GM21360 (cell line): Measurements from ENCODE around the gene SEPSECS.

Source experiments
- ATAC-seq: cut with Tn5 transposase; IDR thresholded peaks from one replicate; pipeline ENCODE4 v1.9.1; 2021; ENCODE audit warnings: mild to moderate bottlenecking, moderate library complexity; ENCODE audit not compliant: unreplicated experiment

Gene SEPSECS

DNA sequence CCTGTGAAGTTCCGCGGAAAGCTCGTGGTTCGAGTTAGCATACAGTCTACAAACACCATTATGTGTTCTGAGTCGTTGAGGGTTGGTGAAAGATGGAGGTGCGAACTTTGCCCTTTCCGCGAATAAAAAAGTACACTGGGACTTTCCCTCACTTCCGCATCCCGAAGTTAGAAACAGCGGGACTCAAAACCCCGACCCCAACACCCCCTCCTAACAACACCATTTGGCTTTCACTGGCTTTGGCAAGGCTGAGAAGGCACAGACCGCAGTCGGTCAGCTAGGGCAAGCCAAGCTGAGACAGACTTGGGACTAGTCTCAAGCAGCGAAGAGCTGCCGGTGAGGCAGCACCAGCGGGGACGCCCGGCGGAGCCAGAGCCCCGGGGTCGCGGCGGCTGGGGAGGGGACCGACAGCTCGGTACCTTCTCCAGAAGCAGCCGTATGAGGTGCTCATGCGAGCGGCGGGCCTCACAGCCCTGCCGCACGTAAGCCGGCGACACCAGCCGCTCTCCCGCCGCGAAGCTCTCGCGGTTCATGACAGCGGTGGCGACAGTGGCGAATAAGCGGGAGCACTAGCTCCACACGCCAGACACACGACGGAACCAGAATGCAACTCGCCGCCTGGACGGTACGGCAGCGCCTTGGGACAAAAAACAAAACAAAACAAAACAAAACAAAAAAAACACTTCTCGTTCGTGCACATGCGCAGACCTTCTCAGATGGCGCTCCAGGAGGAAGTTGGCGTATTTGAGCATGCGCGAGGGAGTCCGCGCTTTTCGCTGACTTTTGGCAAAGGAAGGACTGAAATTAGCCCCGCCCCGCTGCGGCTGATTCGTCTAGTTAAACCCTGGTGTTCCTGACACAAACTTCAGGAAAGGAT, at the start of gene SEPSECS:
SEPSECS (minus strand) TSS at position 613 of the 877 bp plus-strand sequence; CDS start at position 533, 80 bp downstream.
- peak; percentile 89 for ATAC-seq

DNA sequence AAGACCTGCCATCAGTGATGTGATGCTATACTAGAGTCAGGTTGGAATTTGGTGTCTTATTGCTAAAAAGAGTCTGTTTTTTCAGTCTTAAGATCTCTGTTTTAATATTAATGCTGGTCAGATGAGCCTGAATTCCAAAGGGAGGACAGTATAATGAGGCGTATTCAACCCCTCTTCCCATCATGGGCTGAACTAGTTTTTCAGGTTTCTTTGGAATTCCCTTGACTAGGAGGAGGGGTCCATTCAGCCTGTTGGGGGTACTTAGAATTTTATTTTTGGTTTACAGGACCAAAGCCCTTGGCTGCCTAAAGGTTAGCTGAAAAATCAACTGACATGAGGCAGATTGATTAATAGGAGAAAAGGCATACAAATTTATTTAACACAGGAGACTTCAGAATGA, 49.5 kb upstream of the SEPSECS start:
- no peak for ATAC-seq

- no peak for ATAC-seq
Measured at GRCh38 chr4:25207997-25208396, 47.7 kb upstream of the SEPSECS start.

GRCh38 chr4:25198713-25199112, 38.5 kb upstream of the SEPSECS start:
- no peak for ATAC-seq

DNA sequence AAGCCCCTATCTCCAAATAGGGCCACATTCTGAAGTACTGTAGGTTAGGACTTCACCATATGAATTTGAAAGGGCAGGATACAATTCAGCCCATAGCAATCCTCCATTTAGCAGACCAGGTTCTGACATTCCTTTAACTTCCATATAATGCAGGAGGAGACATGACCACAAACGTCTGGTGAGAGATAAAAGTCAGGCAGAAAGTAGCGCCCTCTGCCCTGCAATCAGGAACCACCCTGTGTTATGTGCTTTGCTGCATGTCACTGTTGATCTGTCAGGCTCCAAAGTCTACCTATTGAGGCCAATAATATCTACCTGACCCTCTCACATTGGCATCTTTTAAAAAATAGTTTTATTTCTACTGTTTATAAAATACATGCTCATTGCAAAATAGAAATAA, 30.2 kb upstream of the SEPSECS start:
- ATAC-seq = no peak

- no peak for ATAC-seq
Measured at GRCh38 chr4:25184056-25184455, 23.8 kb upstream of the SEPSECS start.

GRCh38 chr4:25182937-25183336, 22.7 kb upstream of the SEPSECS start:
- no peak for ATAC-seq

DNA sequence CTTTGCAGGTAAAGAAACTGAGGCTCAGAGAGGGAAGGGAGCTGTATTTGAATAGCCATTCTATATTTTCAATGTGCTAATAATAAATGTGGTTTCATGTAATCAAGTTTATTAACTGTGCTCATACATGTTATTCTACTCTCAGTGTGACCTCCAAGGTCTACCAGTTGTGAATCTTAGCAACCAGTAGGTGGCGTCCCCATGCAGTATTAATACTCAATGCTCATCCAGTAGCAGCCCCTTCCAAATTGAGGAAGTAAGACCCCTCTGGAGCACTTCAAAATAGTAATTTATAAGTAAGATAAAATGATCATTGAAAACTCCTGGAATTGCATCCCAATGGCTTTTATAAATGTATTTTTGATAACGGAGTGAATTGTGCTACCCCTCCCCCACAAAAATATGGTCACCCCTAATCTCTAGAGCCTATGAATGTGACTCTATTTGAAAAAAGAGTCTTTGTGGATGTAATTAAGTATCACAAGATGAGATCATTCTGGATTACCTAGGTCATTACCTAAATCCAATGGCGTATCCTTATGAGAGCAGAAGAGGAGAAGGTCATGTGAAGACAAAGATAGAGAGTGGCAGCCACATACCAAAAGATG, 20.4 kb upstream of the SEPSECS start:
- ATAC-seq = peak; percentile 83

DNA sequence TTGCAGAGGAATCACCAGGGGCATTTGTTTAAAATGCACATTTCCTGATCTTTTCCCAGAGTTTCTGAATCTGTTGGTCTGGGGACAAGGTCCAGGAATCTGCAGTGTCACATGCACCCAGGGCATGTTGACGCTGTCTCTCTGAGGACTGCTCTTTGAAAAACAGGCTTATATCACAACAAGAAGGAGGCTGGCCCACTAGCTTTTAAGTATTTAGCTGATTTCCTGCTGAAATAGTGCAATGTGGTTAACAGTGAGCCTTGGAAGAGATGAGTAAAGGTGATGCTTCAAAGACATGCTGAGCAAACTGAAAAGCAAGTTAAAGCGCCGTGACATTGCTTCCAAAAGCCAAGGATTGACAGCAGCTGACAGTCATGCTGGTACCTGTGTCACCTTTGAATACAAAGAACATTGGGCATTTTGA, 18.6 kb upstream of the SEPSECS start:
- no peak for ATAC-seq

DNA sequence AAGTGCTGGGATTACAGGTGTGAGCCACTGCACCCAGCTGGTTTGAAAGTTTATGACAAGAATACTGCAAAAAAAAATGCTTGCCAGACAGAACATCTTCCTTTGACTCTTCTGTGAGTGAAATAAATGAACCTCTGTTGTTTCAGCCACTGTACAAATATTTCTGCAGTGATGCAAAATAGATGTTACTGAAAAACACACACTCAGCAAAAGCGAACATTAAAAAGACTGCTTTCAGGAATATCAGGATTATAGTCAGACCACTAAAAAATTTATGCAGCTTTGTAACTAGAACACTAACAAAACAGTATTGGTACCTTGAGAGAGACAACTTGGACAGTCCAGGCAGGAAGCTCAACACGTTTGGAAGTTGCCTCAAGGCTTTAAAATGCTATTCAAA, 16.9 kb upstream of the SEPSECS start:
- no peak for ATAC-seq

GRCh38 chr4:25174674-25175073, 14.4 kb upstream of the SEPSECS start:
- ATAC-seq = no peak

DNA sequence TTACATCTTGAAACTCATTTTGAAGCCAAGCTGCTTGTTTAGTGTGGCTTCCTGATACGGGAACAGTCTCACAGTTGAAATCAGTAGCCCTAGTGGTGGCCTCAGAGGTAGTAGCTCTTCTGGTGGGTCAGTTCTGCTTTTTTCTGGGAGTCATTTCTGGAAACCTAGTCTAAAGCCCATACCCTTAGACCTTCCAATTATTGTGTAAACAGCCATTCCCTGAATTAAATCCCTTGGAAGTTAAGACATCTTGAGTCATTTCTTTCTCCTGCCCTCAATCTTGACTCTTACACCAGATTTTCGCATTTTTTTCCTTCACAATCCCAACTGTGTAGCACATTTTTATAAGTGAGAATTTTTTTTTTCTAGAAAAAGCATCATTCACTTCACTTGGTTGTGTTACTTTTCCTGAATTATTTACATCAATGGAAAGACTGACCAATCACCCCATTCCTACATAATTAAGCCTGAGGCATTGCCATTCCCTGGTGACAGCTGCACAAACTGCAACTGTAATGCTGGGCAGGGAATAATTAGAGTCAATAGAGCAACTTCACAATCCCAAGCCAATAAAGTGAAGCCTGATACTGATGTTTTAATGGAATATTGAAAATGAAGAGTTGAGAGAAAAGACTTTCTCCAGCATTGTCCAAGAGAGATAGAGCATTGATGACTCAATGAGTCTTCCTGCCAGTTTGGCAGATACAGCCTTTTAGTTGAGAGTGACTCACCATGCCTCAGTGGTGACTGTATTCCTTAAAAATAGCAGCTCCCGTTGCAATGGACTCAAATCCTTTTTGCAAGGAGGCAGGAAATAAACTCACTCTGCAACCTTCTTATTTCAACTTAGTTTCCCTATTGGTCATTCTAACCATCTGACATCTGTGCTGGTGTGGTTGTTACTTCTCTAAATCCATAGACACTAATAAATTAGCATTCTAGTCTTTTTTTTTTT, 13.0 kb upstream of the SEPSECS start:
- no peak for ATAC-seq

DNA sequence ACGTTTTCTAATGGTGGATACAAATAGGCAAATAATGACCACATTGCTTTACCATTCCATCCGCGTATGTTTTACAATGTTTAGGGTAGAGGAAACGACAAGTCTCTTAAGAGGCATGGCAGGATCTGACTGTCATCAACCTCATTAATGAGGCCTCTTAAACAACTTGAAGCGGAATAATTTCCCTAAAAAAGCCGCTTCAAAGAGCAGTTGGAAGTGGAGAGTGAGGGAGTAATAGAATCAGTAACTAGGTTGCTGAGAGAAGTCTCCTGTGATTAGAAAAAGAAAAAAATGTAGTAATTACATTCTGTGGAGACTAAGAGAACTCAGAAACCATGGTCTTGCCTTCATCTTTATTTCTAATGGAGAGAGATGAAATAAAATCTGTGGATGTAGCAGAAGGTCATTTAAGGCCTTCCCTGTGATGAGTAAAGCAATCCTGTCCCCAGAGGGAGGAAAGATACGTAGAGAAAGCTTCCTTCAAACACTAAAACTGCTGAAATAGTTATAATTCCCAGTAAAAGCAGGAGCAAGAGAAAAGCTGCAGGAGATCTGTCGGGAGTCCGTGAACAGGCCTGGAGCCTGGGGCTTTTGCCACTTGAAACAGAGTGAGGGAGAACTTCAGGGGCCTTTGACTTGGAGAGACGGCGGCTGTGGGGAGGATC, 11.1 kb upstream of the SEPSECS start:
- ATAC-seq = no peak

DNA sequence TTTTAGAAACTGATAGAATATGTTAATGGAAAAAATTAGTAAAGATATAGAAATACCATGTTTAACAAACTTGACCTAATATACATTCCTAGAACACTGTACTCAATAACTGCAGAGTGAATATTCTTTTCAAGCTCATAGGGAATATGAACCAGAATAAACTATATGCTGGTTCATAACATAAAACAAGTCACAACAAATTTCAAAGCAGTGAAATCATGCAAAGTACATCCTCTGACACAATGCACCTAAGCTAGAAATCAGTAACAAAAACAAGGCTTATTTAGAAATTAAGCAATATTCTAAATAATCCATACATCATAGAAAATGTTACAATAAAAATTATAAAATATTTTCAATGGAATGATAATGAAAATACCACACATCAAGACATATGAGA, 9.2 kb upstream of the SEPSECS start:
- no peak for ATAC-seq

GRCh38 chr4:25165916-25166315, 5.7 kb upstream of the SEPSECS start:
- ATAC-seq = no peak

DNA sequence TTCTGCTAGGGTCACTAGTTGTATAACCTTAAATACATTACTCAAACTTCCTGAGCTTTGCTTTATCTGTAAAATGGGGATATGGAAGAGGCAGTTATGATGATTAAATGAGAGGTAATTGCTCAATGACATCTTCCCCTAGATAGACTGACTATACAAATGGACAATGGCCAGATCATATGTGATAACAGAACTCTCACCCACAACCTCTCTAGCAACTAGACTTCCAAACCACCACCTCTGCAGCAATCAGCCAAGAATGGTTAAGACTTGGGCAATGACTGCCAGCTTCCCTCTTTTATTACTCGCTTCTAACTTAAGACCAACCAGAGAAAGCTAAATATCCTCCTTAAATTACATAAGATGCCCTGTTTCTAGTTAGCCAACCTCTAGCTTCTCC, 2.9 kb upstream of the SEPSECS start:
- ATAC-seq = no peak

- ATAC-seq = no peak
Measured at GRCh38 chr4:25162566-25162965, 2.3 kb upstream of the SEPSECS start.

- no peak for ATAC-seq
Measured at GRCh38 chr4:25161593-25161950, 1.3 kb upstream of the SEPSECS start.

DNA sequence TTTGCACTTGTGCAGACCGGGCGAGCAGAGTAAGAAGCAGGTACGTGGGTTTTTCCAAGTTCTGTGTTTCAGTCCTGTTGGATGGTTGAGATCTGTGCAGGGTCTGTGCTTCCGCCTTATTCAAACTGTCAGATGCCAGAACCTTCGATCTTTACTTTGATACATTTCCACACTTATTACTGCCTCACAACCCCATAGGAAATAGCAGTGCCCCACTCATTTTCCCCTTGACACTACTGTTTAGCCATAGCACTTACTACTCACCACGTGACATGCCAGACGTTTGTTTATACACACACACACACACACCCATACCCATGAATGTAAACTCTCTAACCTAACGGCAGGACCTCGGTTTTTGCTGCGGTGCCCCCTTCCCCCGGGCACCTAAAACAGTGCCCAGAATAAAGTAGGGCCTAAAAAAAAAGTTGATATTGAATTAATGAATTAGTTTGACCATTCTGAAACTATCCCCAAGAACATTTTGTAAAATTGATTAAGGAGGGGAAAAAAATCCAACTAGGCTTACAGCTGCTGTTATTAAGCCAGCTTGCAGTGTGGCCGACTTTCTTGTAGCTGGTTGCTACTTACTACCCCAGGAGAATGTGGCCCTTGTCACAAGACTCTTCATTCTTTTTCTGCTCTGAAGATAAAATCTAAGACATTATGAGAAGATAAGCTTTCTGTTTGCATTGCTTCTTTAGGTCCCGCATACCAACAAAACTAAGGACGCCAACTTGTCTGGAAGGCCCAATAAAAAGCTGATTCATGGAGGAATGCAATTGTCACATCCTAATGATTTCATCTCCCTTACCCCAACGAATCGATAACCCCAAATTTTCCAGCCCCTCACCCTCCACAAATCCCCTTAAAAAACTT, 704 bp upstream of the SEPSECS start:
- peak; percentile 32 for ATAC-seq

GRCh38 chr4:25158817-25159216, 1.4 kb downstream of the SEPSECS start:
- no peak for ATAC-seq
